ENCODE data around the gene LARP1.

LARP1 gene

DNA sequence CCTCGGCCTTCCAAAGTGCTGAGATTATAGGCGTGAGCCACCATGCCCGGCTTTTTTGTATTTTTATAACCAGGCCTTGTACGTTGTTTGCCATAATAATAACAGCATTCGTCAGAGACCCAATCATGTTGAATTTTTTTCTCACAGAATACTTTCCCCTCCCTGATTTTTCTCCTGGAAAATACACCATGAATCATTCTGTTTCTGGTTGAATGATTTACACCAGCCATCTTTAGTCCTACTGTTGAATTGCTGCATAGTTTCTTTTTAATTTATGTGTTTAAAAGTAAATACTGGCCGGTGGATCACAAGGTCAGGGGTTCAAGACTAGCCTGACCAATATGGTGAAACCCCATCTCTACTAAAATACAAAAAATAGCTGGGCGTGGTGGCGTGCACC, 106.8 kb downstream of the LARP1 start:
- no peak for DNase-seq

DNA sequence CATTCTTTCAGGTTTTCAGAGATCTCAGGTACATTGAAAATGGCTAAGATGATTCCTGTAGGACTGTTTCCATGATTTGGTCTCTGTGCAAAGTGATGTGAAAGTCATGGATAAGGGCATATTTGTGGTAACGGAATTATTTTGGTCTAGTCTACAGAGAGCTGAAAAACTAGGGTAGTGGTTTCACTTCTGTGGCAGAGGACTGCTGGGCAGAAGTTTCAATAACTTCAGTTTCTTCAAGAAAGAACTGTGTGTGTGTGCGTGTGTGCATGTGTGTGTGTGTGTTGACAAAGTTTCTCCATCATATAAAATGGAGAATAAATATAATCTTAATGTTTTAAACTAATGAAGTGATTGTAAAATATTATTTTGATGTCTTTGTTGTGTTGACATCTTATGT, 107.6 kb downstream of the LARP1 start:
- DNase-seq: no peak

DNA sequence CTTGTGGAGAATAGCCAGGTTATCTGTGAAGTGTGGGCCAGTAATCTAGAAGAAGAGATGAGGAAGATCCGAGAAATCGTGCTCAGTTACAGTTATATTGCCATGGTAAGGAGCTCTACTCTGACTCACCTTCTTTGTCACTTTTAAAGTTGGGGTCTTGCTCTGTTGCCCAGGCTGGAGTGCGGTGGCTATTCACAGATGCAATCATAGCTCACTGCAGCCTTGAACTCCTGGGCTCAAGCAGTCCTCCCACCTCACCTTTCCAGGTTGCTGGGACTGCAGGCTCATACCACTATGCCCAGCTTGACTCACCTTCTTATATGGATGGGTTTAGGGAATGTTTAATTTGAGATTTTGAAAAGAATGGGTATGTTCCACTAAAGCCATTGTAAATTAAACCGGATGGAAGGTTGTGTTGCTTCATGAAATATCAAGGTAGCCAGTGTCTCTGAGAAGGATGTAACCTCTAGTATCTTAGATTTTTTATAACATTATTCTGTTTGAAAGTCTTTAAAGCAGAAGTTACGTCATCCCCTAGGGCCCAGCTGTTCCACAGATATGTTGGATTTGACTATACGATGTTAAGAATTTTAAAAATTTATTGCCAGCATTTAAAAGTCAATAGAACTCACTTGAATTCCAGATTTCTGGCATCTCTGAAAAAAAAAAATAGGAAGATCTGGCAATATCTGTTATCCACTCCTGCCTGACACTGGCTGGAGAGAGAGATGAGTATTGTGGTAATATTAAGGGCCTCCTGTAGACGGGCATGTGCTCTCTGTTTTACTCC, 108.3 kb downstream of the LARP1 start:
- no peak for DNase-seq

DNA sequence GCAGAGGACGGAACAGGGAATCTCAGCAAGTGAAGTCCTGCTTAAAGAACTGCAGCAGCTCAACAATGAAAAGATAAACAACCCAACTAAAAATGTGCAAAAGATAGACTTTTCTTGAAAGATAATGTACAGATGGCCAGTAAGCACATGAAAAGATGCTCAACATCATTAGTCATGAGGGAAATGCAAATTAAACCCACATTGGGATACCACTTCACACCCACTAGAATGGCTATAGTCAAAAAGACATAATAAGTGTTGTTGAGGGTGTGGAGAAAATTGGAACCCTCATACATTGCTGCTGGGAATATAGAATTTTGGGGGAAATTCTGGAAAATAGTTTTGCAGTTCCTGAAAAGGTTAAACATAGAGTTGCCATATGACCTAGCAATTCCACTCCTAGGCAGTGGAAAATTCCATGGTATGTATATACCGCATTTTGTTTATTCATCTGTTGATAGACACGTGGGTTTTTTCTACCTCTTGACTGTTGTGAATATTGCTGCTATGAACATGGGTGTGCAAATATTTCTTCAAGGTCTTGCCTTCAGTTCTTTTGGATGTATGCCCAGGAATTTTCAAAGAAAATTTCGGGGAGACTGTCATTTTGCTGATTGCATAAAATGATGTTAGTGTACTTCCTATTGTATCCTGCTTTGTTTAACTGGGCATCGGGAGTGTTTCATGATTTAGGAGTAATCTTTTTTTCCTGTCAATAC, 110.4 kb downstream of the LARP1 start:
- no peak for DNase-seq

DNA sequence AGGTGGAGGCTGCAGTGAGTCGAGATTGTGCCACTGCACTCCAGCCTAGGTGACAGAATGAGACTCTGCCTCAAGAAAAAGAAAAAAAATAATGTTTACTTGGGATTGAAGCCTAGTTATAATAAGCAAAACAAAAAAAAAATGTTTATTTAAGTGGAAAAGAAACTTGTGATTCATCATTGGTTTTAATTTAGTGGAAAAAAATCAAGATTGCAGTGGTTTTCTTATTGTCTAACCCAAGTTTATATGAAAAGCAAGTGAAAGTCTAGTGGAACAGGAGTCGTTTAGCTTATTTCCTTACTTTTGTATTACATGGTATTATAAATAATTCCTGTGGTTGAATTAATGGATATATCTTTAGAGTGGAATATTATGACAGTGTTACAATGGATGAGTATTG, 111.7 kb downstream of the LARP1 start:
- DNase-seq: no peak

Data from EL (cell line).